Stimulated activated CD4-positive, alpha-beta T cell treated with anti-CD3 and anti-CD28 coated beads, Interleukin-2, amount 100 ng/mL, for 24 hours (primary cell): Measurements from ENCODE around the gene SERPINA6.
"Not testable (repeated sequence)": the region's sequence is repeated elsewhere in the genome, so short reads cannot be mapped to it uniquely, and the experiment has no call there.

ENCODE experiments used
- DNase-seq, 2 donors: peaks; one replicate each; pipeline ENCODE4 v3.0.0-alpha.2; 2020

Gene SERPINA6

DNA sequence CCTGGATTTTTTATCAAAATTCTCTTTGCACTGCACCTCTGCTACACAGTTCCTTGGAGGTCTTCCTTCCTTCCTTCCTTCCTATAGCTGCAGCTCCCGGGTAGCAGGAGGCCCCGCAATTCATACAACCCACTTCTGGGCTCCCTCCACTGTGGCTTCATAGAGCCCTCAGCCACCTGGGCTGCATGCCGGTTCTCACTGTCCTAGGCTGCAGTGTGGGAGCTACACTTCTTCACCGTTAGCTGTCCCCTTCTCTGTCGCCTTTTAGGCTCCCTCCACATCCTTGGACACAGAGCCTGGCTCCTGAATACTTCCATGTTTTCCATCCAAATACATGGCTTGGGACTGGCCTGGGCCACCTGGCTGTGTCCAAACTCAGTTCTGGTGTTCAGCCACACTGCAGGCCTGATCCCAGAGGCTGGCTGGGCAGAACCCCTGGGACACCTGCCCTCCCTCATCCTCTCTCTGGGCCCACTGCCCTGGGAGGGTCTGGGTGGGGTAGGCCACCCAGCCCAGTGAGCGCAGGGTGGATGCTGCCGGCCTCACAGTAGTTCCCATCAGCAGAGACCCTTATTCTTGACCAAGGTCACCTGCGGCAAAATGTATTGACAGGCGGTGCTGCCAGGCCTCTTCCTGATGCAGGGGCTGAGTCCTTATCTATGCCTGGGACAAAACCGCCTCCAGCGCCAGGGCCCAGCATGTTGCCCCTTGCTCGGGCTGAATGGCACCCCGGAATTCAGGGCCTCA lies 31.8 kb downstream of the SERPINA6 start:
- DNase-seq: no peak

DNA sequence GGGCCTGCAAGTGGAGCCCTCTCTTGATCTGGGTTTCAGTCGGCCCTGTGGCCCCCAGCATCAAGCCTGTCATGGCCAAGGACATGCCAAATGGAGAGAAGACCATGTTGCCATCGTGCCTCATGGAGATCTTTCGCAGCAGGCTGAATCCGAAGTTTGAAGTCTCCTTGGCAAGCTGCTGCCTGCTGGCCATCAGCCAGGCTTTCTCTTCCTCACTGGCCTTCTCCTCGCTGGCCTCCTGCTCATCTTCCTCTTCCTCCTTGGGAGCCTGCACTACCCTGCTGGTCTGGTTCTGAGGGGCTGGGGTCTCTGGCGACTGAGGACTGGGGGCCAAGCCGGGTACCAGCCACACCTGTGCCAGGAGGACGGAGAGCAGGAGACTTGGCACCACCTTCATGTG lies 32.9 kb downstream of the SERPINA6 start:
- DNase-seq: no peak

DNA sequence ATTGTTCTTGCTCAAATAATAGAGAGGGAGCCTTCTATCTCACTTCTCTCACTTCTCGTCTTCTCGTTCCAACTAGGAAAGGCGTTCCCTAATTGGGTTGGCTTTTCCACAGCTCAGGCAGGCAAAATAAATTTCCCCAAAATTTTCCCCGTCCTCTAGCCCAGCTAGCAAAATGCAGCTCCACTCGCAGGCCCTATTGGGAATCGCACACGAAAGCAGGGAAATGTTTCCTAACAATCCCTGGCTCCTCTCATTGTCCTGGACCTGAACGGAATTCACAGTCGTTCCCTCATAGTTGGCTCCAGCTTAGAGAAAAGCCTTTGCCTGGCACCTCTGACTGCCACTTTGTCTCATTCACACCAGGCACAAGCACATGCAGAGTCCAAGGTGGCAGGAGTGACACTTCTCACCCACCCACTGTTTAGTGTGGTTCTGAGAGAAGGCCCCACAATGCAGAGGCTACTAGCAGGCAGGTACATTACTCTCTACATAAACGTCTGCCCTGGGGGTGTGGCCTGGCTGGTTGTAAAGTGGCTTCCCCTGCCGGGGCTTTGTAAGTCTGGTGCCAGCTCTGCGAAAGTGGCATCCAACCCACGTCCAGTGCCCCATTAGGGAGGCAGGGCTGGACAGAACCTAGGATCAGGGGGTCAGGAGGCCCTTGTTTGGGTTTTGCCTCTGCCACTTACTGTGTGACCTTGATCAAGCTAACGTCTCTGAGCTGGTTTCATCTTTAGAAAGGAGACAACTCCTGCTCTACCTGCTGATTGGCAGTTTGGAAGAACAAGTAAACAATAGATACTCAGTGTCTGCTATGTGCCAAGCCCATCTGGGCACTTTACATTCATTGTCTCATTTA lies 34.3 kb downstream of the SERPINA6 start:
- no peak for DNase-seq

DNA sequence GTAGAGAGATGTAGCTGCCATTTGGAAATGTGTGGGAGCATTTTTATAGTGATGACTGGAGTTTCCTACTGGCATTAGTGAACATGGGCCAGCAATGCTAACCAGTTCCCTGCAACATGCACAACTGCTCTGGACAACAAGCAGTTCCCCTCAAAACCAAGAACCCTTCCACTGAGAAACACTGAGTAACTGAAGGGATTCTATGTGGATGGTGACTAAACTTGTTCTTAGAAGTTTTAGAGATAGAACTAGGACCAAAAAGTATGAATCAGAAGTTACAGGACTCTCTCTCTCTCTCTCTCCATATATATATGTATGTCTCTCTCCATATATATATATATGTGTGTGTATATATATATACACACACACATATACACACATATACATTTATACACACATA lies 38.0 kb downstream of the SERPINA6 start:
- no peak for DNase-seq

DNA sequence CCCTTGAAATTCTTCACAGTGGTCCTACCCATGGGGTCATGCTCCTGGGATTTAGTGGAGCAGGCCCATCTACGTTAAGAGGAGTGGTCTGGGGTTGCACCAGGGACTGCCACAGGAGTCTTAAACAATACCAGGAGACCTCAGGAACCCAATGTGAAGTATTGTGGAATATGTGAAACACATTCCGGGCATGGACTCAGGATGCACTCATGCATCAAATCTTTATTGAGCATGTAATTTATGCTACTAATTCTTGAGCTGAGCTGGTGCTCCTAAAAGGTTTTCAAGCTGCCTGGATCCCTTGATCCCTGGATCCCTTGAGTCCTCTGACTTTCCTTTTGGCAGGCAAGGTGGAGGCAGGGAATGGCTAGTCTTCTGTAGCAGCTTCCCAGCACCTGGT lies 38.9 kb downstream of the SERPINA6 start:
- no peak for DNase-seq

DNA sequence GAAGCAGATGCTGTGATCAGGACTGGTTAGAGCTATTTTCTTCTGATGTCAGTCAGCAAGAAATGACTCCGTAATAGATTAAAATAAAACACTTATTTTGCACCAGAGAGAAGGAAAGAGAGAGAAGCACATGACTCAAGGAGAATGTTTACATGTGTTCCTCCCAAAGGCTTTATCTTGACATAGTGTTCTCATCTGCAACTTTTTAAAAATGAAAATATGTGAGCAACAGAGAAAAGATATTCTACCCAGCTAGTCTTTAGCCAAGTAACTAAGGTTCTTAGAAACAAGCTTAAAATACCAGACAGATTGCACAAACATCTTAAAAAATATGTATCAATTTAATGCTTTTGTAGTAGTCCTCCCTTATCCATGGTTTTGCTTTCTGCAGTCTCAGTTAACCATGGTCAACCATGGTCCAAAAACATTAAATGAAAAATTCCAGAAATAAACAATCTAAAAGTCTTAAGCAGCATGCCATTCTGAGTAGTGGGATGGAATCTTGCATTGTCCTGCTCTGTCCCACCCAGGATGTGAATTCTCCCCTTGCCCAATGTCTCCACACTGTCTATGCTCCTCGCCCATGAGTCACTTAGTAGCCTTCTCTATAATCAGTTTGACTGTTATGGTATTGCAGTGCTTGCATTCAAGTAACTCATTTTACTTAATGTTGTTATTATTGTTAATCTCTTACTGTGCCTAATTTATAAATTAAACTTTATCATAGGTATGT lies 40.0 kb downstream of the SERPINA6 start:
- no peak for DNase-seq

DNA sequence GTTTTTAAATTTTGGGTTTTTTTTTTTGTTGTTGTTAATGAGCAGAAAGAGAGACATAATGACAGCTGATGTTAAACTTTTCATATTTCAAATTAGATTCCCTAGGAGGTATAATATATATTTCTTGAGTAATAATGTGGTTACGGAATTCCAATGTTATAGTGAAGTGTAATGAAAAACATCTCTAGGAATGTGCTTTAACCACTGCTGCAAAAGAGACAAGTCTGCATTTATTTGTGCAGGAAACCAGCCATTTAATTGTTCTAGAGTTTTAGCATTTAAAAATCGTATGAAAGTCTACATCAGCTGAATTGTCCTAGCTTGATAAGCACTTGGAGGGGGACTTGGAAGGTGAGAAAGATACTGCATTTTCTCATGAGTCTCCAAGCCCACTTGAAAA lies 44.4 kb downstream of the SERPINA6 start:
- no peak for DNase-seq

DNA sequence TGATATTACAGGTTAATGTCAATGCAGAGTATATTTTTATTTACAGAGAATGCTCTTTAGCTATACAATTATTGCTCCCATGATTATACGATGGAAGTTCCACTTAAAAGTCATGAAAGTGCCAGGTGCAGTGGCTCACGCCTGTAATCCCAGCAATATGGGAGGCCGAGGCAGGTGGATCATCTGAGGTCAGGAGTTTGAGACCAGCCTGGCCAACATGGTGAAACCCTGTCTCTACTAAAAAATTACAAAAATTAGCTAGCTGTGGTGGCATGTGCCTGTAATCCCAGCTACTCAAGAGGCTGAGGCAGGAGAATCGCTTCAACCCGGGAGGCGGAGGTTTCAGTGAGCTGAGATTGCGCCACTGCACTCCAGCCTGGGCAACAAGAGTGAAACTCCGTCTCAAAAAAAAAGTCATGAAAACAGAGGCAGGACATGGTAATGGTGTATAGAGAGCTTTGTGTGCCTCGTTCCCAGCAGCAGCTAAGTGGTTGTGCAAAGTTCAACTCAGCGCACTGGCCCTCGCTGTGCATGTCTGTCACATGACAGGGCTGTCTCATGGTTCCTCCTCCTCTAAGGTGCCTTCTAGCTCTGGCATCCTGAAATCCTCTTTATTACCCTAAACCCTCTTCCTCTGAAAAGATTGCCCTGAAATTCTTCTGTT lies 46.1 kb downstream of the SERPINA6 start:
- DNase-seq: not testable (repeated sequence)

DNA sequence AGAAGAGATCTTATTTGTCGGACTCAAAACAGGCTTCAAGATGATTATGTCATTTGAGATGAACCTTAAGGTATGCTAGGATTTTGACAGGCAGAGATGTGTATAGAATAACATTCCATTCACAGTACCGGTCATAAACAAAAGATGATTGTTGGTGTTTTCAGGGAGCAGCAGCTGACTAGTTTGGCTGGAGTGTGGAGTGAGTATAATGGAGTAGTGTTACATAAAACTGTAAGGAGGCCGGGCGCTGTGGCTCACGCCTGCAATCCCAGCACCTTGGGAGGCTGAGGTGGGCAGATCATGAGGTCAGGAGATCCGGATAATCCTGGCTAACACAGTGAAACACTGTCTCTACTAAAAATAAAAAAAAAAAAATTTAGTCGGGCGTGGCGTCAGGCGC lies 54.0 kb downstream of the SERPINA6 start:
- DNase-seq: no peak

DNA sequence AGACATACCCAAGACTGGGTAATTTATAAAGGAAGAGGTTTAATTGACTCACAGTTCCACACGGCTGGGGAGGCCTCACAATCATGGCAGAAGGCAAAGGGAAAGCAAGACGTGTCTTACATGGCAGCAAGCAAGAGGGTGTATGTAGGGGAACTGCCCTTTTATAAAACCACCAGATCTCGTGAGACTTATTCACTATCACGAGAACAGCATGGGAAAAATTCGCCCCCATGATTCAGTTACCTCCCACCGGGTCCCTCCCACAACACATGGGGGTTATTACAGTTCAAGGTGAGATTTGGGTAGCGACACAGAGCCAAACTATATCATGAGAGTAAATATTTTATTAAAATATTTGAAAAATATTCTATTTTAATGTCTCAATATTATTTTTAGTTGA lies 54.6 kb downstream of the SERPINA6 start:
- DNase-seq: not testable (repeated sequence)

DNA sequence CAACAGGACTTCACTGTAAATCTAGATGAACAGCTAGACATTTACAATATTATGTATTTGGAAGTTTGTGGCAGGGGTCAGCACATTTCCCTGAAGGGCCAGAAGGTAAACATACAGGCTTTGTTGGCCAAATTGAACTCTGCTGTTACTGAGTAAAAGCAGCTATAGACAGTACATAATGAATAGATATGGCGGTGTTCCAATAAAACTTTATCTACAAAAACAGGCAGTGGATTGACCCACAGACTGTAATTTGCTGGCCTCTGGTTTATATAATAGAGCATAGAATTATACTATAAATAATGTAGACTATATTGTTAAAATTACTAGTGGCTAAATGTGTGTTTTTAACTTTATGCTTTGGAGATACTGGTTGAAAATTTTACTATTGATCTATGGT lies 55.8 kb downstream of the SERPINA6 start:
- no peak for DNase-seq

DNA sequence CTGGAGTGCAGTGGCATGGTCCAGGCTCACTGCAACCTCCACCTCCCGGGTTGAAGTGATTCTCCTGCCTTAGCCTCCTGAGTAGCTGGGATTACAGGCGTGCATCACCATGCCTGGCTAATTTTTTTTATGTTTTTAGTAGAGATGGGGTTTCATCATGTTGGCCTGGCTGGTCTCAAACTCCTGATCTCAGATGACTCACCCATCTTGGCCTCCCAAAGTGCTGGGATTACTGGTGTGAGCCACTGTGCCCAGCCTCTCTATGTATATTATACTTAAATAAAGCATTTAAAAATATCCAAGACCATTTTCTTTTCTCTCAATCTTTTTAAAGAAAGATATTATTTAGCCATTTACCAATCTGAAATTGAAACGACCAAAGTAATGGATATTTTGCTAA lies 58.9 kb downstream of the SERPINA6 start:
- not testable (repeated sequence) for DNase-seq
